GM18511 (cell line): Measurements from ENCODE around the gene MTMR2.
A peak's percentile ranks its signal among the peaks of the same experiment; 100 is the strongest.

Experiments
- ATAC-seq: cut with Tn5 transposase; IDR thresholded peaks from one replicate; pipeline ENCODE4 v1.9.1; 2021; ENCODE audit warnings: mild to moderate bottlenecking, moderate library complexity; ENCODE audit not compliant: unreplicated experiment

MTMR2 gene

DNA sequence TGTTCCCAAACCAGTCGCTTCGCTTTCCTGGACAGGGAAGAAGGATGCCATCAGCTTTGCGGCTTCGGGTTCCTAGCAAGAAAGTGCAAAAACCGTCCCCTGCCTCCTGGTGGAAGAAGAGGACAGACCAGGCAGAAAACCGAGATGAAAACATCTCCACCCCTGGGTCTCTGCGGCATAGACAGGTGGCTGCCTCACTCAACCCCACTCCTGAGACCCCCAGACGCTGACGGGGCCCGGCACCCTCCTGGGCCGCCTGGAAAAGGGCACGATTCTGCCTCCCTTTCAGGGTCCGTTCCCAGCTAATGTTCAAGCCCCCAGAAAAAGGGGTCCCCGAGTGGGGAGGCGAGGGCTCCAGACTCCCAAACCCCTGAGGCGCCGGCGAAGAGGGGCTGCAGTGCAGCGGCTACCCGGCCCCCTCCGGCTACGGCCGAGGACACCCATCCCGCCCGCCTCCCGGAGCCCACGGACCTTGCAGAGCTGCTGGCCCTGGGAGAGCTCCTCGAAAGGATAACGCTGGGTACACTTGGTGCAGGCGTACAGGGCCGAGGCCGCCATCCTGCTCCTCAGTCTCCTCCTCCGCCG lies 134.9 kb downstream of the MTMR2 start:
- ATAC-seq: peak; percentile 3
